HT-29 (cell line): ENCODE results near the gene PTPRE. TPM values are rescaled to one million over a fixed set of nuclear protein-coding genes. Genes with fewer than 3 reads are reported as not detected.

Source experiments
- DNase-seq: peaks from one replicate; pipeline ENCODE4 v3.0.0-alpha.2; 2015; ENCODE audit warnings: low spot score
- total RNA-seq: library from RNA; depleted of rRNA; stranded (reverse); fragments of >200 nt; shearing (Covaris generic); gene quantifications from 2 replicates; pipeline ENCODE4 v1.2.3, GENCODE V29; 2014; rRNA removed

The PTPRE gene
- total RNA-seq = 3.4 and 8.1 TPM in 2 replicates

- peak; percentile 86 for DNase-seq
Observed at GRCh38 chr10:127906548-127907377, at the start of gene PTPRE. PTPRE (plus strand) TSS chr10:127907103; CDS start chr10:128040882, 133,779 bp downstream.

GRCh38 chr10:127860592-127860991 is 46.3 kb upstream of the PTPRE start:
- no peak for DNase-seq

- DNase-seq = no peak
Observed at GRCh38 chr10:127863231-127863825, 43.6 kb upstream of the PTPRE start.

GRCh38 chr10:127866276-127867013 is 40.5 kb upstream of the PTPRE start:
- DNase-seq = no peak

GRCh38 chr10:127867805-127868204 is 39.1 kb upstream of the PTPRE start:
- no peak for DNase-seq

GRCh38 chr10:127869329-127869728 is 37.6 kb upstream of the PTPRE start:
- no peak for DNase-seq

- no peak for DNase-seq
Observed at GRCh38 chr10:127871631-127872010, 35.3 kb upstream of the PTPRE start.

GRCh38 chr10:127872011-127872761 is 34.7 kb upstream of the PTPRE start:
- no peak for DNase-seq

- peak; percentile 83 for DNase-seq
Observed at GRCh38 chr10:127872871-127873600, 33.9 kb upstream of the PTPRE start.

GRCh38 chr10:127873901-127874470 is 32.9 kb upstream of the PTPRE start:
- DNase-seq = no peak

- DNase-seq = no peak
Observed at GRCh38 chr10:127874671-127875448, 32.0 kb upstream of the PTPRE start.

GRCh38 chr10:127875449-127875765 is 31.5 kb upstream of the PTPRE start:
- DNase-seq = no peak

GRCh38 chr10:127875916-127876315 is 31.0 kb upstream of the PTPRE start:
- DNase-seq = no peak

GRCh38 chr10:127877116-127877515 is 29.8 kb upstream of the PTPRE start:
- DNase-seq = no peak

- no peak for DNase-seq
Observed at GRCh38 chr10:127877699-127878098, 29.2 kb upstream of the PTPRE start.

- no peak for DNase-seq
Observed at GRCh38 chr10:127878475-127879055, 28.3 kb upstream of the PTPRE start.

GRCh38 chr10:127880557-127880956 is 26.3 kb upstream of the PTPRE start:
- DNase-seq = no peak

- no peak for DNase-seq
Observed at GRCh38 chr10:127881262-127881661, 25.6 kb upstream of the PTPRE start.

- no peak for DNase-seq
Observed at GRCh38 chr10:127882391-127882790, 24.5 kb upstream of the PTPRE start.
